Small intestine (tissue), 7 donors: ENCODE data around the gene FUT3. TPM values are rescaled to one million over a fixed set of nuclear protein-coding genes. Genes with fewer than 3 reads are reported as not detected.

Experiments
- DNase-seq, 2 donors: peaks; one replicate each; pipeline versions ENCODE4 v3.0.0 to v3.0.0-alpha.2; 2013
- FAIRE-seq: peaks from 2 replicates; lab custom pipeline; 2012; peaks lifted over from hg19 to GRCh38; lab: Jason Lieb, UNC
- H3K27ac ChIP-seq, 3 donors: one replicate each; pipeline ENCODE4 v1.5.1; 2013; ENCODE audit warnings: low read length in 2 of 3, mild to moderate bottlenecking in 2 of 3, control low read depth in 1 of 3, inconsistent platforms in 1 of 3, low read depth in 1 of 3, moderate library complexity in 1 of 3
- H3K27me3 ChIP-seq, 3 donors: one replicate each; pipeline ENCODE4 v1.6.1; 2013; ENCODE audit warnings: low read length in 3 of 3, inconsistent platforms in 1 of 3; ENCODE audit not compliant: control insufficient read depth in 3 of 3, insufficient read depth in 3 of 3
- H3K36me3 ChIP-seq, 3 donors: one replicate each; pipeline ENCODE4 v1.6.1; 2013; ENCODE audit warnings: low read length in 3 of 3, inconsistent platforms in 1 of 3, low read depth in 1 of 3, mild to moderate bottlenecking in 1 of 3, moderate library complexity in 1 of 3; ENCODE audit not compliant: control insufficient read depth in 3 of 3, insufficient read depth in 2 of 3
- H3K4me1 ChIP-seq, 3 donors: one replicate each; pipeline ENCODE4 v1.6.1; 2013; ENCODE audit warnings: low read length in 2 of 3, inconsistent platforms in 1 of 3, low read depth in 1 of 3, mild to moderate bottlenecking in 1 of 3, moderate library complexity in 1 of 3; ENCODE audit not compliant: control insufficient read depth in 3 of 3, insufficient read depth in 2 of 3
- H3K4me3 ChIP-seq, 3 donors: one replicate each; pipeline ENCODE4 v1.5.1; 2013; ENCODE audit warnings: low read length in 3 of 3, control low read depth in 1 of 3, inconsistent platforms in 1 of 3, low read depth in 1 of 3, mild to moderate bottlenecking in 1 of 3, moderate library complexity in 1 of 3
- H3K9me3 ChIP-seq, 2 donors: one replicate each; pipeline ENCODE4 v1.6.1; 2013; ENCODE audit warnings: low read depth in 1 of 2, low read length in 1 of 2; ENCODE audit not compliant: control insufficient read depth in 2 of 2, insufficient read depth in 1 of 2
- WGBS, 3 donors: extraction: QIAGEN DNeasy Blood & Tissue Kit; methylation state at CpG; one replicate each; pipeline ENCODE4 v1.1.7; 2013; 5-methylcytosine and 5-hydroxymethylcytosine counted together
- polyA plus RNA-seq, 4 donors: library from polyadenylated mRNA; stranded (reverse) in 3 of 4; unstranded in 1 of 4; fragments of 200-250 nt in 3 of 4; fragments of 120-200 nt in 1 of 4; gene quantifications; one replicate each; pipeline versions ENCODE4 v1.2.1 to v1.2.3, GENCODE V29; 2013
- donor health status: healthy with polysubstance abuse.
- donor health status: control.
- donor health status: control.
- donor health status: Bipolar disorder and iron deficiency.
- donor health status: healthy.

FUT3 gene
- polyA plus RNA-seq, 4 donors, result 0.72 to 114 (median 48.6) TPM

DNA sequence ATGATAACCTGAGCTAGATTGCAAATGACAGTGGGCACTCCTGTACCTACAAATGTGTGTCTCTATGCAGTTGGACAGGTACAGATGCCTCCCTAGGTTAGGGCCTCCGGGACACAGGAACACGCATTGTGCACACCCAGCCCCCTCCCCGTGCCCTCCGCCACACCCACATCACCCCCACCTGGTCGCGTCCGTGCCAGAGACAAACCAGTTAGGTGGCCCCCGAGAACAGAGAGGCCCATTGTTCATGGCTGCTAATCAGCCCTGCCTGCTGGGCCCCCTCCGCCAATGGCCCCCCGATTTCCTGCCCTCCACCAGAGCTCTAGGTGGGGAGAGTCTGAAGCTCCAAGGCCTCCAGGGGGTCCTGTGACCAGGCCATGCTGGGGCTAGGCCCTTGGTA is 32.7 kb downstream of the FUT3 start:
- 18 to 67% (median 41%) methylated on average over 10 of the region's 10 CpGs for WGBS, 3 donors
- no peak overlapping the region for H3K4me3 ChIP-seq
- peaks cover 0 to 2% (median 0%) of the 10 kb centered on the region in 3 donors for H3K4me1 ChIP-seq
- no peaks in the 10 kb centered on the region for H3K9me3 ChIP-seq
- H3K36me3 ChIP-seq, result peaks cover 0 to under 1% (median 0%) of the 10 kb centered on the region in 3 donors
- H3K27ac ChIP-seq, result no peak overlapping the region
- FAIRE-seq, result no peak
- DNase-seq, result peak in 1 of 2 donors; percentile 49
- no peaks in the 10 kb centered on the region for H3K27me3 ChIP-seq

DNA sequence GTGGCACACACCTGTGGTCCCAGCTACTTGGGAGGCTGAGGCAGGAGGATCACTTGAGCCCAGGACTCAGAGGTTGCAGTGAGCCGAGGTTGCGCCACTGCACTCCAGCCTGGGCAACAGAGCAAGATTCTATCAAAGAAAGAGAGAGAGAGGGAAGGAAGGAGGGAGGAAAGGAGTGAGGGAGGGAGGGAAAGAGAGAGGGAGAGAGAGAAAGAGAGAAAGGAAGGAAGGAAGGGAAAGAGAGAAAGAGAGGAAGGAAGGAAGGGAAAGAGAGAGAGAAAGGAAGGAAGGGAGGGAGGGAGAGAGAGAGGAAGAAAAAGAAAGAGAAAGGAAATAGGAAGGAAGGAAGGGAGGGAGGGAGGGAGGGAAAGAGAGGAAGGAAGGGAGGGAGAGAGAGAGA is 34.0 kb downstream of the FUT3 start:
- Histone ChIP-seq H3K9me3 (no peaks in the 10 kb centered on the region), H3K4me3 (no peak overlapping the region), H3K27me3 (no peaks in the 10 kb centered on the region), H3K27ac (no peak overlapping the region), H3K36me3 (no peaks in the 10 kb centered on the region), H3K4me1 (peaks cover 0 to 2% (median 0%) of the 10 kb centered on the region in 3 donors)
- WGBS, 3 donors, result 90 to 92% (median 91%) methylated on average over 2 of the region's 2 CpGs
- DNase-seq (no peak), FAIRE-seq (no peak)

DNA sequence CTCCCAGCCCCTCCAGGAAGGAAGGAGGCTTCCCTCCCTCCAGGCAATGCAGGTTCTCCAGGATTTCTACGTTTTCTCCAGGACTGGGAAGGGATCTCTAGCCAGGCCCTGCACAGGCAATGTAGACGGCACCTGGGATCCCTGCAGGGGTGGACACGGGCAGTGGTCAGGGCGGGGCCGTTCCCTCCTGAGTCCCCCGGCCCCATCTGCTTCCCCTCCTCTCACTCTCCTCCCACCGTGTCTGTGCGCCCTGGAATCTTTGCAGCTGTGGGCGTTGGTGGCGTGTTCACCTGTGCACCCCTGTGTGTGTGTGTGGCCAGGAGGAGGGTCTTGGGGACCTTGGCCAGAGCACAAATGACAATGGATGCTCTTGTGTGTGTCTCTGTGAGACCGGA is 36.4 kb downstream of the FUT3 start:
- peak overlapping the region in 1 of 3 donors; percentile 39 for H3K27ac ChIP-seq
- WGBS, 3 donors, result 27 to 54% (median 43%) methylated on average over 10 to 11 of the region's 11 CpGs
- peaks cover 0 to 2% (median 0%) of the 10 kb centered on the region in 3 donors for H3K4me1 ChIP-seq
- H3K27me3 ChIP-seq, result no peaks in the 10 kb centered on the region
- FAIRE-seq (no peak), DNase-seq (no peak)
- H3K36me3 ChIP-seq, result no peaks in the 10 kb centered on the region
- H3K4me3 ChIP-seq, result no peak overlapping the region
- H3K9me3 ChIP-seq, result no peaks in the 10 kb centered on the region

DNA sequence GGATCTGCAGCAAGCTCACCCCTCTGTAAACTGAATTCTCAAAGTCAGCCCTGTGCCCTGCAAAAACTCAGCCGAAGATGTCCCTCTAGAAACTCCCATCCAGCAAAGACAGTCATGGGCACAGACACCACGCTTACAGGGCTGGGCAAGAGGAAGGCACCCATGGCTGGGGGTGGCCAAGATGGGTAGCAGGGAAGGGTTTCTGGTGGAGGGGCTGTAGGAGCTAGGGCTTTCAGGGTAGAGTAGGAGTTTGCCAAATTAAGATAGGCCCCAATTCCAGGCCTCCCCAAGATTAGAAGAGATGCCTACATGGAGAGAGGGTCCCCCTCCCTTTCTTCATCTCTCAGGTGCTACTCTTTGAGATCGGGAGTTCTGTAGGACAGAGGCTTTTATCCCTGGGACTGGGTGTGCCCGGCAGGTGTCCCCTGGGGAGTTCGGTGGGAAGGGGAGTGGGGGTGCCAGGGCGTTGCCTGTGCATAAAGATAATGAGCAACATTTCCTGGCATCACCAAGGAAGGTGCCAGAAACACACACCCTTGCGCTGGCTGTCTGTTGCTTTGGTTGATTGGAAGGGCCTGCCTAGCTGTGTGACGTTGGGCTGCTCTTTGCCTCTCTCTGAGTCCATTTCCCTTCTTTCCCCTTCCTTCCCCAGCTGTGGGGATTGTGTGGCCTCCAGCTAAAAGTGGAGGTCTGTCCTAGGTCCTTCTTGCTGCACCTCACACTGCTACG is 37.0 kb downstream of the FUT3 start:
- 36 to 65% (median 54%) methylated on average over 8 to 9 of the region's 9 CpGs for WGBS, 3 donors
- Histone ChIP-seq H3K27me3 (no peaks in the 10 kb centered on the region), H3K36me3 (peaks cover 0 to 2% (median 0%) of the 10 kb centered on the region in 3 donors), H3K9me3 (no peaks in the 10 kb centered on the region), H3K4me3 (no peak overlapping the region), H3K27ac (peak overlapping the region in 1 of 3 donors; percentile 39), H3K4me1 (peaks cover 0 to 2% (median 0%) of the 10 kb centered on the region in 3 donors)
- FAIRE-seq (no peak), DNase-seq (peak in 1 of 2 donors; percentile 53)

DNA sequence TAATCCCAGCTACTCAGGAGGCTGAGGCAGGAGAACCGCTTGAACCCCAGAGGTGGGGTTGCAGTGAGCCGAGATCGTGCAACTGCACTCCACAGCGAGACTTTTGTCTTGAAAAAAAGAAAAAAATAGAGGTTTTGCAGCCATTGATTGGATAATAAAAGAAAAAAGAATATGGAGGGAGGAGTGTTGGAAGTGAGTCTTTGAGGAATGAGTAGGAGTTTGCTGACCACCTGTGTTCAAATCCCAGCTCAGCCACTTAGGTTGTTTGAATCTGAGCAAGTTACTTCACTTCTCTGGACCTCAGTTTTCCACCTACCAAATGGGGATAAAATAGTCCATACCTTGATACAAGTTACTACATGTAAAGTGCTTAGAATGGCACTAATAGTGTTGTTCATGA is 40.1 kb downstream of the FUT3 start:
- H3K4me3 ChIP-seq, result no peak overlapping the region
- peaks cover 0 to under 1% (median 0%) of the 10 kb centered on the region in 3 donors for H3K4me1 ChIP-seq
- H3K27ac ChIP-seq, result no peak overlapping the region
- peaks cover 0 to 1% (median 0%) of the 10 kb centered on the region in 3 donors for H3K27me3 ChIP-seq
- DNase-seq (no peak), FAIRE-seq (no peak)
- WGBS, 3 donors, result 92 to 95% (median 93%) methylated on average over 4 of the region's 4 CpGs
- peaks cover 0 to 2% (median 0%) of the 10 kb centered on the region in 3 donors for H3K36me3 ChIP-seq
- H3K9me3 ChIP-seq, result no peaks in the 10 kb centered on the region

DNA sequence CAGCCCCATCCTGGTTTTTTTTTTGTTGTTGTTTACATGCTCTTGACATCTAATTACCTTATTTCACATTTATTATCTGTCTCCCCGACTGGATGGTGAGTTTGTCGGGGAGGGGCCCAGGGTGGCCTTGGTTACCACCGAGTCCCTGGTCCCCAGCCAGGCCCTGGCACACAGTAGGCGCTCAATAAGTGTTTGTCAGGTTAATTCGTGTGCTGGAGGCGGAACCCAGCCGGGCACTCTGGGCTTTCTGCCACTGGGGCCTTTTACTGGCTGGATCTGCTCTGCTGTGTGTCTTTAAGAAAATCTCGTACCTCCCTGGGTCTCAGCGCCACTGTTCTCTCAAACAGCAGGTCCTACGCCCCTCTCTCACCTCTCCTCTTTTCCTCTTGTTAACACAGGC is 41.8 kb downstream of the FUT3 start:
- no peak for DNase-seq
- H3K4me1 ChIP-seq, result peaks cover 0 to 11% (median 0%) of the 10 kb centered on the region in 3 donors
- H3K9me3 ChIP-seq, result no peaks in the 10 kb centered on the region
- H3K36me3 ChIP-seq, result peaks cover 0 to 2% (median 0%) of the 10 kb centered on the region in 3 donors
- H3K27ac ChIP-seq, result no peak overlapping the region
- 75 to 82% (median 78%) methylated on average over 10 of the region's 10 CpGs for WGBS, 3 donors
- FAIRE-seq, result no peak
- H3K4me3 ChIP-seq, result no peak overlapping the region
- H3K27me3 ChIP-seq, result peaks cover 0 to 12% (median 0%) of the 10 kb centered on the region in 3 donors

DNA sequence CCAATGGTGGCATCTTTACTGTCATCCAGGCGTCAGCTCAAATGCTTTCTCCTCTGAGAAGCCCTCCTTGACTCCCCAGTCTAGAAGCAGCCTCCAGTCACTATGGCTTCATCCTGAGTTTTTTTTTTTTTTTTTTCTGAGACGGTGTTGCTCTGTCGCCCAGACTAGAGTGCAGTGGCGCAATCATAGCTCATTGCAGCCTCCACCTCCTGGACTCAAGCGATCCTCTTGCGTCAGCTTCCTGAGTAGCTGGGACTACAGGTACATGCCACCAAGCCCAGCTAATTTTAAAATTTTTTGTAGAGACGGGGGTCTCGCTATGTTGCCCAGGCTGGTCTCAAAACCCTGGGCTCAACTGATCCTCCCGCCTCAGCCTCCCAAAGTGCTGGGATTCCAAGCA is 42.2 kb downstream of the FUT3 start:
- 87 to 90% (median 88%) methylated on average over 9 of the region's 9 CpGs for WGBS, 3 donors
- Histone ChIP-seq H3K27ac (no peak overlapping the region), H3K36me3 (peaks cover 0 to 2% (median 0%) of the 10 kb centered on the region in 3 donors), H3K27me3 (peaks cover 0 to 16% (median 0%) of the 10 kb centered on the region in 3 donors), H3K4me1 (peaks cover 0 to 15% (median 0%) of the 10 kb centered on the region in 3 donors), H3K4me3 (no peak overlapping the region), H3K9me3 (no peaks in the 10 kb centered on the region)
- DNase-seq (no peak), FAIRE-seq (no peak)

DNA sequence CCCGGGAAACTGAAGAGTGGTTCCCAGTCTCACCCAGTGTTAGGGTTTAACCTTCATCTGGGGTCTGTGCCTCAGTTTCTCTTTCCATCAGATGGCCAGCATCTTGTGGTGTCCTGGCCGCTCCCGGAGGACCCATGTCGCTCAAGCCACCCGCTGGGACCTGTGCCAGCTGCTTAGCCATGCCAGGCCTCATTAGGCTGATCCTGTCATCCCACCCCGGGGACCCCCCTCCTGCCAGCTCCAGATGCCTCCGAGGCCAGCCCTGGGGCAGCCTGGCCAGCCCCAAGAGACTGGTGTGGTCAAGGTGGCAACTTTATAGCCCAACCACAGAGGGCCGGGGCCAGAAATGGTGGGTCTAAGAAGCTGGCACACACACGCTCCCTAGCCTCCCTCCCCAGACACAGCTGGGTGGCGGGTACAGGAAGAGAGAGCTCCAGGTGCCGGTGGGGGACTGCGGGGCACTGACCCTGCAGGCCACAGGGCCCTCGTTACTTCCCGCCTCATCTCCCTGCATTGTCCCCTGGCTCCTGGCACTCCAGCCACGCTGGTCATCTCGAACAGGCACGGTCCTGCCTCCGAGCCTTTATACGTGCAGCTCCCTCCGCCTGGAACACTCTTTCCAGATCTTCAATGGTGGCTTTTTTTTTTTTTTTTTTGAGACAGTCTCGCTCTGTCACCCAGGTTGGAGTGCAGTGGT is 43.0 kb downstream of the FUT3 start:
- H3K27me3 ChIP-seq, result peaks cover 0 to 17% (median 0%) of the 10 kb centered on the region in 3 donors
- H3K36me3 ChIP-seq, result peaks cover 0 to 2% (median 0%) of the 10 kb centered on the region in 3 donors
- H3K9me3 ChIP-seq, result no peaks in the 10 kb centered on the region
- H3K4me3 ChIP-seq, result no peak overlapping the region
- FAIRE-seq, result no peak
- no peak overlapping the region for H3K27ac ChIP-seq
- no peak for DNase-seq
- H3K4me1 ChIP-seq, result peaks cover 0 to 20% (median 0%) of the 10 kb centered on the region in 3 donors
- WGBS, 3 donors, result 79 to 89% (median 85%) methylated on average over 20 to 21 of the region's 21 CpGs
